HuH-7 (cell line): ENCODE measurements around the gene SF3B5.
A peak's percentile ranks its signal among the peaks of the same experiment; 100 is the strongest.
"Not testable (repeated sequence)": the region's sequence is repeated elsewhere in the genome, so short reads cannot be mapped to it uniquely, and the experiment has no call there.

Experiments used
- DNase-seq: peaks from one replicate; pipeline ENCODE4 v3.0.0; 2011; ENCODE audit warnings: low spot score

Gene SF3B5

GRCh38 chr6:144104898-144105487 is 9.6 kb upstream of the SF3B5 start:
- DNase-seq = peak; percentile 38

- DNase-seq = no peak
Measured at GRCh38 chr6:144104488-144104887, 9.1 kb upstream of the SF3B5 start.

- DNase-seq = no peak
Measured at GRCh38 chr6:144103026-144103563, 7.7 kb upstream of the SF3B5 start.

- no peak for DNase-seq
Measured at GRCh38 chr6:144098993-144099392, 3.6 kb upstream of the SF3B5 start.

DNA sequence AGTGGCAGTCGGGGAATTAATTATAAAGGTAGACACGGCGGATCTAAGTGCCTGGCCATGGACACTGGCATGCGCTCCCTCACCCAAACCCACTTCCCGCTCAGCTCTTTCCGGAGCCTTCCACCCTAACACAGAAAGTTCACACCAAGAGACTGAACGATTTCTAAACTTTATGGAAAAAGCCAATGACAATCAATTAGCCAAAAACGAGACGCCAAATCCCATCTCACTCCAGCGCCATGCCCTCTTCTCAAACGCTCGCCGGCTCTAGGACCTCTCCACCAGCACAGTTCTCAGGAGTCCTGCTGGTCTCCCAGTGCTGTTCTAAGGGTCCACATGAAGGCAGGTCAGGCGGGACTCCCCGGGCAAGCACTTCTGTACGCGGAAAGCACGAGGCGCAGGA is 641 bp downstream of the SF3B5 start:
- peak; percentile 9 for DNase-seq

DNA sequence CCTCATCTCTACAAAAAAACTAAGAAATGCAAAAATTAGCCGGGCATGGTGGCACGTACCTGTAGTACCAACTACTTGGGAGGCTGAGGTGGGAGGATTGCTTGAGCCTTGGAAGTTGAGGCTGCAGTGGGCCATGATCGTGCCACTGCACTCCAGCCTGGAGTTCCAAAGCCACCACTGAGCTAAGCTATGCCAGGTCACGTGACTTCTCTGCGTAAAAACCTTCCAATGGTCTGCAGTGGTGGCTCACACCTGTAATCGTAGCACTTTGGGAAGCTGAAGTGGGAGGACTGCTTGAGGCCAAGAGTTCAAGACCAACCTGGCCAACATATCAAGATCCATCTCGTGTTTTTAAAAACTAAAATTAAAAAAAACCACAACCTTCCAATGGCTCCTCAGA is 1.7 kb downstream of the SF3B5 start:
- no peak for DNase-seq

GRCh38 chr6:144093236-144093635 is 2.1 kb downstream of the SF3B5 start:
- no peak for DNase-seq

- no peak for DNase-seq
Measured at GRCh38 chr6:144090384-144090783, 5.0 kb downstream of the SF3B5 start.

GRCh38 chr6:144087789-144088426 is 7.5 kb downstream of the SF3B5 start:
- no peak for DNase-seq

- no peak for DNase-seq
Measured at GRCh38 chr6:144086959-144087358, 8.4 kb downstream of the SF3B5 start.

GRCh38 chr6:144083172-144083571 is 12.2 kb downstream of the SF3B5 start:
- DNase-seq = no peak

DNA sequence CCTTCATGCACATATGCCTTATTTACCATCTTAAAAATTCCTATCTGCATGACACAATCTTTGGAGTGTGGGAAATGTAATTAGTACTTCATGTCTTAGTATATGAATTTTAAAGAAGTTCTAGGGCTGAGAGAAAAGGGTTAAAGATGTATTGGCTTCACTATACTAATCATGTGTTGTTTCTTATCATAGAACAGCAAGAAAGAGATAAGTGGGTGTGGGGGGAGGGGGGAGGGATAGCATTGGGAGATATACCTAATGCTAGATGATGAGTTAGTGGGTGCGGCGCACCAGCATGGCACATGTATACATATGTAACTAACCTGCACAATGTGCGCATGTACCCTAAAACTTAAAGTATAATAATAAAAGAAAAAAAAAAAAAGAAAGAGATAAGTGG is 13.0 kb downstream of the SF3B5 start:
- DNase-seq = not testable (repeated sequence)

DNA sequence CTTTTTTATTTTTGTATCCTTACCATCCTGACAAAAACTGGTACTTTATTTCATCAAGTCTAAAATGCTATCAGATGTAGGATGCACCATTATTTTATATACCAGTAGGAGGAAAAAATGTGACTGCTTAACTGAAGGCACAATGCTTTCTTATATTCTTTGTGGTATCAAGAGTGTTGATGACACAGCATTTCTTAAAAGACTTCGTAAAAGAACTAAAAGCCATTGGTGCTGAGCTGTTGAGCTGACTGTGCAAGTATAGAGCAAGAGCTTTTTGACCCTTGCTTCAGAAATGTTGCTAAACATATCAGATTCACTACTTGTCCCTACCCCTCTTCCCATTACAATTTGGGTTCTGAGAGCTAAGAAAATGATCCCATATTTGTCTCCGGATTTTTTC is 17.5 kb downstream of the SF3B5 start:
- no peak for DNase-seq

- DNase-seq = no peak
Measured at GRCh38 chr6:144075875-144076274, 19.5 kb downstream of the SF3B5 start.

- DNase-seq = no peak
Measured at GRCh38 chr6:144075187-144075586, 20.2 kb downstream of the SF3B5 start.

DNA sequence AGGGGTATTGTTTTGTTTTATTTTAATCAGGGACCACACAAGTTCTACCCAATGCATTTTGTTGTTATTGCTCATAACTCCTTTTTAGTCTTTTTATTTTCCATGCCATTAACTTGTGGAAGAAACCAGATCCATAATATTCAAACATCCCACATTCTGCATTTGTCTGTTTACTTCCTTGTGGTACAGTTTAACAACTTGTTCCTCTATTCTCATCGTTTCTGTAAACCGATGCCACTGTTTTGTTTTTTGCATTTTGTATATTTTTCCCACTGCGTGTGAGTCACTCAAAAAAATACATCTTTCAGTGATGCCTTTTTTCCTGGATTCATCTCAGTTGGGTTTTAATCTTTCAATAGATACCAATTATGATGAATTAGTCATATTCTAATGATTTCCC is 22.3 kb downstream of the SF3B5 start:
- no peak for DNase-seq

- no peak for DNase-seq
Measured at GRCh38 chr6:144069506-144069905, 25.9 kb downstream of the SF3B5 start.

- no peak for DNase-seq
Measured at GRCh38 chr6:144068794-144069193, 26.6 kb downstream of the SF3B5 start.

DNA sequence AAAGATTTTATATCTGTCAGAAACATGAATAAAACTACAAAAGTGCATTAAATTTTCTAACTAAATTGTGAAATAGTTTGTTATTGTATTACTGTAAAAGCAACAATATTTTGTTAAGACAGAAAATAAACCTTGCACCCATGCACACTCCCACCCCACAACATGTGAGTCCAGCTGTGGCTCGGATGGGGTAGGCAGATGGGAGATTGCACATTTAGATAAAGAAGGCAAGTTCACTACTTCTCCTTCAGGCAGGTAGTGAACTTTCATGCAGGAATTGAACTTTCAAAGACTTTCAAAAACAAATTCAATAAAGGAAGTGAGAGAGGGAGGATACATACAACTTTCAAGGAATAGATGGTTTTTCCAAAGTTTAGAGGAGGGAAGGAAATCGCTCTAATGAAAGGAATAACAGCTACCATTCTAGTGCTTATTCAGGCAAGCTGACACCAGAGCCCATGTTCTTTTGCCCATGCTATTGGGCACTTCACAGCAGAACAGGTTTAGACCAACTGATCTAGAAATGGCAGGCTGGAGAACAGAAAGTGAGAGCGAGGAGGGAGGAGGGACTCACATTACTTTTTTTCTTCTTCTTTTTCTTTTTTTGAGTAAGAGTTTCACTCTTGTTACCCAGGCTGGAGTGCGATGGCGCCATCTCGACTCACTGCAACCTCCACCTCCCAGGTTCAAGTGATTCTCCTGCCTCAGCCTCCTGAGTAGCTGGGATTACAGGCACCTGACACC is 28.5 kb downstream of the SF3B5 start:
- DNase-seq = no peak

- no peak for DNase-seq
Measured at GRCh38 chr6:144066255-144066654, 29.1 kb downstream of the SF3B5 start.

GRCh38 chr6:144065213-144065660 is 30.1 kb downstream of the SF3B5 start:
- no peak for DNase-seq

DNA sequence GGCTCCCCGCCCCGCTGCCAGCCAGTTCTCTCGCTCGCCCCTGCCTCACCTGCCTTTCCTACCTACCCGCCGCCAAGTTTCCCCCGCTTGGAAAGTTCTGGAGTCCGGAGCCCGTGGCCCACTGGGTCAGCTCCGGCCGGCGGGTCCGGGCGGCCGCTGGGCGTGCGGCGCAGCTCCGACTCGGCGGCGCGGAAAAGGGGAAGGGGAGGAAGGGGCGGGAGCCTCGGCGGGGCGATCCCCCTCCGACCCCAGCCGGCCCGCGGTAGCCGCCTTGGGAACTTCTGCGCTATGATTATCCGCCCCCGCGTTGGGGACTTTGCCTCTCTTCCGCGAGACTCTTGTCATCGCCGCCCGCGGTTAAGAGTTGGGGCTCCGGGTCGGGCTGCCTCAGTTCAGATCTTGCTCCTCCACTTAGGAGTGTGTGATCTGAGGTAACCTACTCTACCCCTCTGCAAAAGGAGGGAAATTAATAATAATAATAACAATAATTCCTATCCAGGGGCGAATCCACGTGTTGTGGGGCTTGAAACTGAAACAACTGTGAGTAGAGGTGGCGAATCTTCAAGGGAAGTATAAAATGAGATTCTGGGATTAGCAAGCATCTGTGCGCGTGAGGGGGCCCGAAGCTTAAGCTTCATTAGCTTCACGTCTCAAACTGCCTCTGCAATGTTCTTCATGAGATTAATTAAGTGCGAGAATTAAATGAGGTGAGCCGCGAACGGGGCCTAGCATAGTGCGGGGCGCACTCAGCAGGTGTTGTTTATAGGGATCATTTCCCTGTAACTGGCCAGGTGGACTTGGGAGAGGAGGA is 30.8 kb downstream of the SF3B5 start:
- DNase-seq = peak; percentile 31
